HG02759 (cell line): ENCODE data around the gene SF3B2.
A peak's percentile ranks its signal among the peaks of the same experiment; 100 is the strongest.
"Not testable (repeated sequence)": the region's sequence is repeated elsewhere in the genome, so short reads cannot be mapped to it uniquely, and the experiment has no call there.

Experiments
- ATAC-seq: cut with Tn5 transposase; IDR thresholded peaks from one replicate; pipeline ENCODE4 v1.9.1; 2021; ENCODE audit warnings: mild to moderate bottlenecking, moderate library complexity; ENCODE audit not compliant: unreplicated experiment

The SF3B2 gene

DNA sequence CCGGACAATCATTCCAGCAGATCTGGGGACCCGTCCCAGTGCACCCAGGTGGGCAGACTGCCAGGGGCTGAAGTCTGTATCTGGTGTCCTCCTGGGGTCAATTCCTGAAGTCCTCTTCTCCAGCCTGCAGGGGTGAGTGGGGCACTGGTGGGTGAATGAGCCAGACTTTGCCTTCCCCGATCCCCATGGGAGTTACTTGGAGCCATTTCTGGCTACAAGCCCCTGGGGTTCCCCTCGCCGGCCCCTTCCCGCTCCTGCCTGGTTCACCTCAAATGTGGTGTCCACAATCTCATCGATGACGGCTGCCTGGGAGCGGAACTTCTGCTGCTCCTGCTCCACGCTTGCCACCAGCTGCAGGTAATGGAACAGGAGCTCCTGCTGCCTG is 35.4 kb upstream of the SF3B2 start:
- no peak for ATAC-seq

DNA sequence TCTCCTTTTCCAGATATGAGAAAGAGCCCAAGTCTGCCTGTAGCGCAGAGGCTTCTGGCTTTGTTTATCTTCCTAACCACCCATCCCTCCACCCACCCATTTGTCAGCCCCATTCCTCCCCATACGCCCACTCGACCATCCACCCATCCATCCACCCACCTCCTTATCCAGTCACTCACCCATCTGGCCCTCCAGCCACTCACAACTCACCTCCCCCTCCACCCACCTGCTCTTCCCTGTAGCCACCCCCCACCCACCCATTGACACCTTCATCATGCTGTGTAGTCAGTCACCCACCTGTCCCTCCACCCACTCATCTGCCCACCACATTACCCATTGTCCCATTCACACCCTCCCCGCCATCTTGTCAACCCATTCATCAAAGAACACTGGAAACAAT is 34.8 kb upstream of the SF3B2 start:
- ATAC-seq: no peak

DNA sequence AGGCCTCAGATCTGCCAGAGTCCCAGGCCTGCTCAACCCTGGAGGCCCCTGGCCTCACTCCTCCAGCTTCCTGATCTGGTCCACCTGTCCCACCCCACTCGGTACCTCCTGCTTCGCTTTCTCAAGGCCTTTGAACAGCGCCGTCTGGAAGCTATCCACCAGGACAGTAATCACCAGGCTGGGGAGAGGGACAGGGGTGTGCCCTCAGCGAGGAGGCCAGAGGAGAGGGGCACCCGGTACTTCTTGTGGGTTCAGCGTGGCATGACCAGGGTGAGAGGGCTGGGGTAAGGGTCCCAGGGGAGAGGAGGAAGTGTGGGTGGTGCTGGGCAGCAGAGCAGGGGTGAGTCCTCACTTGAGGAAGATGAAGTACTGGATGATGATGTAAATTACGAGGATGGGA is 32.0 kb upstream of the SF3B2 start:
- ATAC-seq: no peak

DNA sequence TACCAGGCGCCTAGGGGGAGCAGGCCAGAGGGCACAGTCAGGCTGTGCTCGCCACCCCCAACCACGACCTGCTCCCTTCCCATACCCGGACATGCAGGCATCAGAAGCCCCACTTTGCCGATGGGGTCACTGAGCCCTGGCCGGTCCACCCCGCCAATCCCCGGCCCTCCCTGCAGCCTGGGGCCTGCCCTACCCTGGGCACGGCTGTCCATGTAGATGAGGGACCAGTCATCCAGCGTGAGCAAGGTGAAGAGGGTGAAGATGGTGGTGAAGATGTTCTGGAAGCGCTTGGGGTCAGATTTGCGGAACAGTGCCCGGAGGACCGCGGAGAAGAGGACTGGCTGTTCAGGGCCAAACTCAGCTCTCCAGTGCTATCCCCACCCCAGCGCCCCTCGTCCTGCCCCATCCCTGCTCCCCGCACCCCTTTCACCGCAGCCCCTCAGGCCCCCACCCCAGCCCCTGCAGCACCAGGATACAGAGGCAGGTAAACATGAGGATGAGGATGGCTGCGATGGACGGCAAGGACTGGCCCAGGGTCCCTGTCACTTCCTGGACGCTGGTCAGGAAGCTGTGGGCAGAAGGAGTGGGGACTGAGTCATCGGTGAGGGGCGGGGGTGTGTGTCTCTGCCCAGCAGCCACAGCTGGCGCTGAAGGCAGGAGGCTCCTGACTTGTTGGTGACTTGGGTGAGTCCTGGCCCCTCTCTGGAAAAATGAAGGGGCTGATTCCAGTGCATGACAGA is 31.4 kb upstream of the SF3B2 start:
- no peak for ATAC-seq

DNA sequence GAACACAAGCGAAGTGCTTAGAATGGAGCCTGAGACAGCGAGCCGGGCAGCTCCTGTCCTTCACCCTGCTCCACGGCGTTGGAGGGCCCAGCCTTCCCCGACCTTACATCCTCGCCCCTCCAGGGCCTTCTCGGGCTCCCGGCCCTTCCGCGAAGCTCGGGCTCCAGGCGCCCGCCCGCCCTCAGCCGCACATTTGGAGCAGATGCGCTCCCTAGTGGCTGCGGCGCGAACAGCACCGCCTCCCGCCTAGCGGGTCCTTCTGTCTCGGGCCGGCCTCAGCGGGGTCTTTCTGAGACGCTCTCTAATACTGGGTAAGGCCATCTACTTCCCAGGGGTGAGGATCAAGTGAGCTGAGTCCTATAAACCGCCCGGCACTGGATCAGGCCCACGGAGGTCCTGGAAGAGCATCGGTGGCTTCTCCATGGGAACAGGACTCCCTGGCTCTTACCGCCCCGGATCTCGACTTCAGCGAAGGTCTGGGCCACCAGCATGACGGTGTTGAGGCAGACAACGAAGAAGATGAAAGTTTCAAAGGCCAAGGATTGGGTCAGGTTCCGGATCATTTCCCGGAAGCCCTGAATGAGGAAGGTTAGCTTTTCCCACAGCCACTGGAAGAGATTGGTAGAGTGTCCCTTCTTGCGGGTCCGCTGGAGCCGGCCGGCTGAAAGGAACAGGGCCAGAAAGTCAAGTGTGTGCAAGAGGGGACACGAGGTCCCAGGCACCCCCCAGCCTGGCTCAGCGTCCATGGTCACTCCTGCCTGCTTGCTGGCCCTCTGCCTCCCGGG is 29.6 kb upstream of the SF3B2 start:
- ATAC-seq: no peak

DNA sequence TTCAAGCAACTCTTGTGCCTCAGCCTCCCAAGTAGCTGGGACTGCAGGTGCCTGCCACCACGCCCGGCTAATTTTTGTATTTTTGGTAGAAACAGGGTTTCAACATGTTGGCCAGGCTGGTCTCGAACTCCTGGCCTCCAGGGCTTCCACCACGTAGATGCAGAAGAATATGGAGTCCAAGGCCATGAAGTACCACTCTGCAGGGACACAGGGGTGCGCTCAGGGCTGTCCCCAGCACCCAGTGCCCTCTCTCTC is 29.1 kb upstream of the SF3B2 start:
- ATAC-seq: not testable (repeated sequence)

DNA sequence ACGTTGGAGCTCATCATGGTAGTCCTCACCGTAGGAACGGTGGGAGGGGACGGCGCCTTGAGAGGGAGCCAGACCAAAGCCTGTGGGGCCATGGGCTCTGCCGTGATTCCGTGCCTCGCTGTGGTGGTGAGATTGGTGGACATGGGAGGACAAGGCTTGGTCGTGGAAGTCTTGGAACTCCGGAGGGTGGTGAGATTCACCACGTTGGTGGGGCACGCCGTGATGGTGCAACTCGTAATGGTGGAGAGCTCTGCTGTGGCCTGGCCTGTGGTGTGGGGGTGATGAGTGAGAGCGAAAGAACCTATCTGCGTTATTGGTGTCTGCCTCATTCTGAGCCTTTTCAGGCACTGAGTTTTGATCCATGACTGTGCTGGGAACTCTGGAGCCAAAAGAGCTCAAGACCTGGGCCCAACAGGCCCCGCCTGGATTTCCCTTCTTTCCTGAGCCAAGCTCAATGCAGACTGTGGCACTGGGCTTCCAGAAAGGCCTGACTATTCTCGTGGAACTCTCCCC is 26.1 kb upstream of the SF3B2 start, which contains the start of gene CATSPER1:
Gene CATSPER1, minus strand, starts transcription at position 463 of the 513 bp plus-strand sequence. Its CDS starts 100 bp downstream, at position 363.
- ATAC-seq: no peak

DNA sequence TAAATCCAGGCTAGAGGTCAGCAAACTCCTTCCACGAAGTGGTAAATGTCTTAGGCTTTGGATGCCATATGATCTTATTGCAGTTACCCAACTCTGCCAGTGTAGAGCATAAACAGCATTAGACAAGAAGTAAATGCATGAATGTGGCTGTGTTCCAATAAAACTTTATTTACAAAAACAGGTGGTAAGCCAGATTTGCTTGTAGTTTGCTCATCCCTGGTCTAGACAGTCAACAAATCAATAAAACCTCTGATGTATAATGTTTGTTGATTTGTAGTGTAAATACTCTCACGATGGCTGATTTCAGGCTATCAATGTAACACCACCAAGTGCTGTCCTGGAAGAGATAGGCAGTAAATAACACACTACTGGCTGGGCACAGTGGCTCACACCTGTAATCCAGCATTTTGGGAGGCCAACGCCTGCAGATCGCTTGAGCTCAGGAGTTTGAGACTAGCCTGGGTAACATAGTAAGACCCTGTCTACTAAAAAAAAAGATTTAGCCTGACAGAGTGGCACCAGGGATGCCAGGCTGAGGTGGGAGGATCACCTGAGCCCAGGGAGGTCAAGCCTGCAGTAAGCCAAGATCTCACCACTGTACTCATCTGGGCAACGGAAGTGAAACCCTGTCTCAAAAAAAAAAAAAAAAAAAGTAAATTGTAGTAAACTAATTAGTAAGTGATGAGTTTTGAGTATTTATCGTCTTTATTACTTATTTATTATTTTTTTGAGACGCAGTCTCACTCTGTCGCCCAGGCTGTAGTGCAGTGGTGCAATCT is 19.0 kb upstream of the SF3B2 start:
- no peak for ATAC-seq

DNA sequence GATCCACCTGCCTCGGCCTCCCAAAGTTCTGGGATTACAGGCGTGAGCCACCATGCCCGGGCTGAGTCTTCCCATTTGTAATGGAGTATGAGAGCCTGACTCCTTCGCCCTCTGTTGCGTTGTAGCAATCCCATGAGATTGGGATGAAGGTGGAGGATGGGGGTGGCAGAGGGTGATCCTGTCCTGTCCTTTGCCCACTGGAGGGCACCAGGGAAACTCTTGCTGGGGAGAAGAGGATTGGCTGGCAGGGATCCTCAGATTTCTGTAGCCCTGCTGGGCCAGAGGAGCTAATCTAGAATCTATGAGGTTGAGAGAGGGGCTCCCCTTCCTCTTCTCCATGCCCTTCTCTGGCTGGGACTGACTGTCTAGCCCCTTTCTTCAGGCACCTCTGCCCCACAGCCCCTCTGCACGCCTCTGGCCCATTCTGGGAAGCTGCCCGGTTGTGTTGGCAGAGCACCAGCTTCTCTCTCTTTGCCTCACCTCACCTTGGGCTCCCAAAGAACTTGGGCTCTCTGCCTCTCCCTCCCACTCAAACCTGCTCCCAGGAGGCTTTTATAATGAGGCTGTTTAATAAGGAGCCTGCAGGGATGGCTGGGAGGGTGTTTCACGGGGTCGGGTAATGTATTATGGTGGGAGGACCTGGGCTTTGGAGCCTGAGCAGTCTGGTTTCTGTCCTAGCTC is 16.4 kb upstream of the SF3B2 start:
- ATAC-seq: no peak

DNA sequence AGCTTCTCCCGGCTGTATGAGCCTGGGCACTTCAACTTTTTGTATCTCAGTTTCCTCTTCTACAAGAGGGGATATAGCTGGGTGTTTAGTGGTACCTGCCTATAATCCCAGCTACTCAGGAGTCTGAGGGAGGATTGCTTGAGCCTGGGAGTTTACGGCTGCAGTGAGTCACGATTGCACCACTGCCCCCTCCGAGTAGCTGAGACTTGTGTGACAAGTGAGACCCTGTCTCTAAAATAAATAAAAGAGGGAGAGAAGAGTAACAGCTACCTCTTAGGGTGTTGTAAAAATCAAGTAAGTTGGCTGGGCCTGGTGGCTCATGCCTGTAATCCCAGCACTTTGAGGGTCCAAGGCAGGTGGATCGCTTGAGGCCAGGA is 15.8 kb upstream of the SF3B2 start:
- ATAC-seq: no peak

DNA sequence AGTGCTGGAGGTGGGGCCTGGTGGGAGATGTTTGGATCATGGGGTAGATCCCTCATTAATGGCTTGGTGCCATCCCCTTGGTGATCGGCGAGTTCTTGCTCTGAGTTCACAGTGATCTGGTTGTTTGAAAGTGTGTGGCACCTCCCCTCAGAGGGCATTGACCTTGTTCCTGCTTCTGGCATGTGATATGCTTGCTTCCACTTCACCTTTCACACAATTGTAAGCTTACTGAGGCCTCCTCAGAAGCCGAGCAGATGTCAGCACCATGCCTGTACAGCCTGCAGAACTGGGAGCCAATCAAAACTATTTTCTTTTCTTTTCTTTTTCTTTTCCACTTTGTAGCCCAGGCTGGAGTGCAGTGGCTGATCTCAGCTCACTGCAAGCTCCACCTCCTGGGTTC is 14.8 kb upstream of the SF3B2 start:
- ATAC-seq: no peak

DNA sequence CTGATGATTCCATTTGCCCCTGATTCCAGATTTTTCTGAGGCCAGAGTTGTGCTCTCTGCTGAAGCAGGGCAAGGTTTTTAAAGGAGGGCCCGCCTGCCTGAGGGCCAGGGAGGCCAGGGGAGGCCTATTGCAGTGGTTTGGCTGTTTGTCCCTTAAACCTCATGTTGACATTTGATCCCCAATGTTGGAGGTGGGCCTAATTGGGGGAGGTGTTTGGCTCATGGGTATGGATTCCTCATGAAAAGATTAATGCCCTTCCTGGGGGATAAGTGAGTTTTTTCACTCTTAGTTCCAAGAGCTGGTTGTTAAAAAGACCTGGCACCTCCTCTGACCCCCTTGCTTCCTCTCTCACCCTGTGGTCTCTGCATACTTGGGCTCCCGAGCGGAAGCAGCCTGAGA is 12.4 kb upstream of the SF3B2 start:
- ATAC-seq: no peak

DNA sequence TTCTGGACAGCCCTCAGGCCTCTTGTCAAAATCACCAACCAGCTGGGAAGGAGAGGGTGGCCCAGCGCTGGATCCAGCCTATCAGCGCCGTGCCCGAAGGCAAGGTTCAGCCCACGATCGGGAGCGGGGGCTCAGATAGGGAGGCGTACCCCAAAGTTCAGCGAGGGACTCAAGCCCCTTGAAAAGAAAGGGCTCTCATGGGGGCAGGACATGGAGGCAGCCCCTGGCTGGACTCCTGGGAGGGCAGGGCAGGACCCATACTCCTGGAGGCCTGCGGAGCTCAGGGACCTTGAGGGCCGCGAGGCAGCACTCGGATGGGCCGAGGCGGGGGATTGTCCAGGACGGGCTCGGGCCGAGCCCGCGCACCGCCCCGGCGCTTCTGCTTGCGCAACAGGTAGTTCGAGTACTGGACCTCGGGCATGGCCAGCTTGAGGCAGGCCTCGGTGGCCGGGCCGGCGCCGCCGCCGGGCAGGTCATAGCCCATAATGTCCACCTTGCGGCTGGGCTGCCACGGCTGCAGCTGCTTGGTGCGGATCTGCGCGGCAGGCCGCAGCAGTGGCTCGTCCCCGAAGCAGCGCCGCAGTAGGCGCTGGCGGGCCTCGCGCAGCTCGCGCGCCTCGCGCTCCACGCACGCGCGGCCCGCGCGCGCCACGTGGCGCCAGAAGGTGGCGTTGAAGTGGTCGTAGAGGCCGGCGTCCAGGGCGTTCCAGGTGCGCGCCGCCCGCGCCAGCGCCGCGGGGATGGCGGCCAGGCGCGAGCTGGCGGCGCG is 9.8 kb upstream of the SF3B2 start:
- no peak for ATAC-seq

DNA sequence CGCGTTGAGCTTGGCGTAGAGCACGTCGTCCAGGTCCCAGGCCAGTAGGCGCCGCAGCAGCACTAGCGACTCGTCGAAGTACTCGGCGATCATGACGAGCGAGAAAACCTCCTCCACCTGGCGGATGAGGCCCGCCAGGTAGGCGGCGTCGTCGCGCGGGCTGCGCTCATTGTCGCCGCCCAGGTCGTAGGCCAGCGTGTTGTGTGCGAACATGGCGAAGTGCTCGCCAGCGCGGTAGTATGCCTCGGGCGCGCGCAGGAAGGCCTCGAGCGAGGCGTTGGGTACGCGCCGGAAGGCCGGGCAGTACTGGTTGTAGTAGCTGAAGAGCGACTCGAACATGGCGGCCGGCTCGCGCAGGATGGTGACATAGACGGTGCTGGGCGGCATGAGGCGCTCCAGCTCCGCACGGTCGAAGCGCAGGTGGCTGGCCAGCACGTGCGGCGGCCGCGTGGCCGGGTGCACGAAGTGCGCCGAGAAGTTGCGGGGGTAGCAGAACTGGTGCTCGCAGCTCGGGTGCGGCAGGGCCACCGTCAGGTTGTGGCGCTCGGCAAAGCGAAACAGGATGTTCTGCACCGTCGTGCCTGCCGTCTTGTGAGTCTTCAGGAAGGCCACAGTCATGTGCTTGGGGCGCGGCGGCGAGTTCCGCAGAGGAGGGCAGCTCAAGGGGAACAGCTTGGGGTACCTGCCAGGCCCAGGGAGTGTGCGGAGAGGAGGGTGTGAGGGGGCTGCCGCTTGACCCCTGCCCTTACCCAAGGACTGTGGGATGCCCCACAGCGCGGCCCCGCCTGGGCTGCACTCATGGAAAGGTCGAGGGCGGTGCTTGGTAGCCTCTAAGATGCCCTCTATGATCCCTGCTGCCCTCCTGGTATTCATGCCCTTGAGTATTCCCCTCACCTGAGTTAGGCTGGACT is 8.9 kb upstream of the SF3B2 start:
- ATAC-seq: no peak

DNA sequence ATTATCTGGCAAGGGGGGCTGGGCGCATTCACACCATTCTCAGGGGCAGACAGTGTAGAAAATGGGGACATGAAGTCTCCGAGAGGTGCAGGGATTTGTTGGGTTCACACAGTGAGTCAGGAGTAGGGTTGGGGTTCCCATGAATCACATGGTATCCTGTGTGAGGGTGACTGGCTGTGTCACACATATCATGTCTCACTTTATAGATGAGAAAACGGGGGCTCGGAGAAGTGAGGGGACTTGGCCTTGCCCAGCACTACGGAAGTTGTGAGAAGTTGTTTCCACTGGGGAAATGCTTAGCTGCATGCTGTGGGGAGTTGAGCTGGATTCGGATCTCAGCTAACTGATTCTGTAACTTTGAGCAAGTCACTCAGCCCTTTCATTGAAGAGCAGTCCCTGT is 7.4 kb upstream of the SF3B2 start:
- ATAC-seq: no peak

DNA sequence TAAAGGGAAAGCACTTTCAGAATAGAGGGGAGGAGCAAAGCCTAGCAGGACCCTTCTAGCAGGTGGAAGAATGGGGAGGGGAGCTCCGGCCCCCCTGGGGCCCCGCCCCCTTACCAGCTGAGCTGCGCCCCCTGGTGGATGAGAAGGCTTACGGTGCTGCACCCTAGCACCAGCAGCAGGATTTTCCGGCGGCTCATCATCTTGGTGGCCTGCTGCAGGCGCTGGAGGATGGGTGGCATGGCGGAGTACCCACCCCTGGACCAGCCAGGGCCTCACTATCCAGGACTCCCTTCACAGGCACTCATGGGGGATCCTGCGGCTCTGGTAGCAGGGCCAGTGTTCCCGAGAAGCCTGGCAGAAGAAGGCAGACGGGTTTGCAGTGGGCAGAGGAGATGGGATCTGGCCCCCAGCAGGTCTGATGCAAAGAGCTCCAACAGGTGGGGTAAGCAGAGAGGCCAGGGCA is 7.0 kb upstream of the SF3B2 start:
- ATAC-seq: peak; percentile 73

DNA sequence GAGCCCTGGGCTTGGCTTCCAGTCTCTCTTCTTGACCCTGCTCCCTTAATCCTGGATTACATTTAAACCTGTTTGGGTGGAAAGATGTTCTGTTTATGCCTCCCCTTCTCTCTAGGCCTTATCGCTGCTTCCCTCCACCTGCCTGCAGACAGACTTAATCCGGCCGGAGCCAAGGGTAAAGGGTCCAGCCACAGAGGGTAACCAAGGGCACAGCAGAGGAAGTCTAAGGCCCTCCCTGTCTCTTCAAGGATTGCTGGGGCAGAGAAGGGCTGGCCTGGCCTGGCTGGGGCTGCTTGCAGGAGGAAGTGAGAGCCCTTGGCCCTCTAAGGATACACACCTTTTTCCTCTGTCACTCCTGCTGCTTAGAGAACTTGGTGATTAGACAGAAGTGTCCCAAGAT is 5.3 kb upstream of the SF3B2 start:
- no peak for ATAC-seq

DNA sequence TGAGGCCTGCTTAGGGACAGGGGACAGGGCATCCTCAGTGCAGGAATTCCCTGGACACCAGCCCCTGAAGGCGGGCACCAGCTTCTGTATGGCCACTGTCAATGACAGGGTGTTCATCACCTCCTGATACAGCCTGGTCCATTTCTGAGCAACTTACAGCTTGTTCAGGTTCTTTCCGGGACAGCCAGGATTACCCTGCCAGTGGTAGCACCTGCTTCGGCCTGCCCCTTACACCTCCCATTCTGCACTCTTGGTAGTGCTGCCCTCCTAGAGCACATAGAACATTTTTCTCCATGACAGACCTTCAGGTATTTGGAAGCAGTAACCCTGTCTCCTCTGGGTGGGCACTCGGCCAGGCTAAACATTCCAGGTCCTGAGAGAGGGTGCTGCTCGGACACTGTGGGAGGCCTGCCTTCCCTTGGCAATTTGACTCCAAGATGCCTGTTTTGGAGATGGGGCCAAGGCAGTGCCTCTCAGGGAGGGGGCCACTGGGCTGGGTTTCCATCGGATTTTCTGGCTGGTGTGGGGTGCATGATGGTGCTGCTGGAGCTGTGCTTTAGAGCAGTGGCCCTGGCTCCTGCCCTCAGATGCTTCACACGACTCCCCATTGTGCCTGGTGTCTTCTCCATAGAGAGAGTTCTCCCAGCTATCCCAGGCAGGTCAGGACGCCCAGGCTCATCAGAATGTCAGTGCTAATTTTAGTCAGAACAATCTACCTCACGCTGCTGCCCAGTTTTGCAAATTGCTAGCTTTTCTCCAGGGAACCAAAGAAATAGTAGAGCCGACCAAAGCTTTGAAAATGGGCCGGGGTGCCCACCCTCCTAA is 4.4 kb upstream of the SF3B2 start:
- no peak for ATAC-seq
